SIG-M5 (cell line): Measurements from ENCODE around the gene GRWD1.

ENCODE experiments used
- DNase-seq: peaks from one replicate; lab custom pipeline; 2025; lab: John Stamatoyannopoulos, UW

The GRWD1 gene

GRCh38 chr19:48456864-48457263 is 11.1 kb downstream of the GRWD1 start:
- no peak for DNase-seq

GRCh38 chr19:48458016-48458415 is 12.2 kb downstream of the GRWD1 start:
- no peak for DNase-seq

DNA sequence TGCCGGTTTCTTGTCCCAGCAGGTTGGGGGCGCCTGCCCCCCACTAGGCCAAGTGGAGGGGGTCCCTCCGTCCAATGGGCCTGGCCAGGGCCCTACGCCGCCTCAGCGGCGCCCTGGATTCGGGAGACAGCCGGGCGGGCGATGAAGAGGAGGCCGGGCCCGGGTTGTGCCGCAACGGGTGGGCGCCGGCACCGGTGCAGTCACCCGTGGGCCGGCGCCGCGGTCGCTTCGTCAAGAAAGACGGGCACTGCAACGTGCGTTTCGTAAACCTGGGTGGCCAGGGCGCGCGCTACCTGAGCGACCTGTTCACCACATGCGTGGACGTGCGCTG is 15.8 kb downstream of the GRWD1 start:
- no peak for DNase-seq

DNA sequence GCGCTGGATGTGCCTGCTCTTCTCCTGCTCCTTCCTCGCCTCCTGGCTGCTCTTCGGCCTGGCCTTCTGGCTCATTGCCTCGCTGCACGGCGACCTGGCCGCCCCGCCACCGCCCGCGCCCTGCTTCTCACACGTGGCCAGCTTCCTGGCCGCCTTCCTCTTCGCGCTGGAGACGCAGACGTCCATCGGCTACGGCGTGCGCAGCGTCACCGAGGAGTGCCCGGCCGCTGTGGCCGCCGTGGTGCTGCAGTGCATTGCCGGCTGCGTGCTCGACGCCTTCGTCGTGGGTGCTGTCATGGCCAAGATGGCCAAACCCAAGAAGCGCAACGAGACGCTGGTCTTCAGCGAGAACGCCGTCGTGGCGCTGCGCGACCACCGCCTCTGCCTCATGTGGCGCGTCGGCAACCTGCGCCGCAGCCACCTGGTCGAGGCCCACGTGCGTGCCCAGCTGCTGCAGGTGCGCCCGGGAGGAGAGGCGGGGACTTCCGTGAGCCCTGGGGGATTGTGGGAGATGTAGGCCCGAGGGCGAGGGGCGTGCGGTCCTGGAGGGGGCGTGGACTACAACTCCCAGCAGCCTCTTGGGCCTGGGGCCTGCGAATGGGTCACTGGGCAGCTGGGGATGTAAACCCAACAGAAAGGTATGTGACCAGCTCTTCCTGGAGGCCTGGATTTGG is 16.3 kb downstream of the GRWD1 start:
- DNase-seq: no peak

- no peak for DNase-seq
These were observed 19.4 kb downstream of the GRWD1 start for GRCh38 chr19:48465215-48465614.

- no peak for DNase-seq
These were observed 21.0 kb downstream of the GRWD1 start for GRCh38 chr19:48466561-48467325.

GRCh38 chr19:48468772-48469288 is 23.0 kb downstream of the GRWD1 start:
- DNase-seq: peak; percentile 97

DNA sequence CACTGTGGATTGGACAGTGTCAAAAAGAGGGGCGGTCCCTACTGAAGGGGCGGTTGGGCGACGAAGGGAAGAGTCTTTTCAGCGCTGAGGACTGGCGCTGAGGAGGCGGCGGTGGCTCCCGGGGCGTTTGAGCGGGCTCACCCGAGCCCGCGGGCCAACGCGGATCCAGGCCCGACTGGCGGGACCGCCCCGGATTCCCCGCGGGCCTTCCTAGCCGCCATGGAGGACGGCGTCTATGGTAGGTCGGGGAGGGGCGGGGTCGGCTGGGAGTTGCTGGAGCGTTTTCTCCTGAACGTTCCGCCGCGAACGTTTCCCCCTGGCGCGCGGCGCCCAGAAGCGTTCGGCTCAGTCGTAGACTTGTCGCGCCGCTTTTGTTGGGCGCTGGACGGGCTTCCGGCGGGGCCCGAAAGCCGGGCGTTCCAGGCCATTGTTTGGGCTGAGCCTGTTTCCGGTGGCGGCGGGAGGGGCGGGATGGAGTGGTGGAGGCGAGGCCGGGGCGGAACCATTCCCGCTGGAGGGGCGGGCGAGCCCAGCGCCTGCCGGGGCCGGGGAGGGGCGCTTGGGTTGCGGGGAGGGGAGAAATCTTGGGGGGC is 23.6 kb downstream of the GRWD1 start, which contains the start of gene CYTH2:
TSS of gene CYTH2 (plus strand) at position 81 of the 593 bp plus-strand sequence. CDS start at position 220, 139 bp downstream.
- DNase-seq: no peak

DNA sequence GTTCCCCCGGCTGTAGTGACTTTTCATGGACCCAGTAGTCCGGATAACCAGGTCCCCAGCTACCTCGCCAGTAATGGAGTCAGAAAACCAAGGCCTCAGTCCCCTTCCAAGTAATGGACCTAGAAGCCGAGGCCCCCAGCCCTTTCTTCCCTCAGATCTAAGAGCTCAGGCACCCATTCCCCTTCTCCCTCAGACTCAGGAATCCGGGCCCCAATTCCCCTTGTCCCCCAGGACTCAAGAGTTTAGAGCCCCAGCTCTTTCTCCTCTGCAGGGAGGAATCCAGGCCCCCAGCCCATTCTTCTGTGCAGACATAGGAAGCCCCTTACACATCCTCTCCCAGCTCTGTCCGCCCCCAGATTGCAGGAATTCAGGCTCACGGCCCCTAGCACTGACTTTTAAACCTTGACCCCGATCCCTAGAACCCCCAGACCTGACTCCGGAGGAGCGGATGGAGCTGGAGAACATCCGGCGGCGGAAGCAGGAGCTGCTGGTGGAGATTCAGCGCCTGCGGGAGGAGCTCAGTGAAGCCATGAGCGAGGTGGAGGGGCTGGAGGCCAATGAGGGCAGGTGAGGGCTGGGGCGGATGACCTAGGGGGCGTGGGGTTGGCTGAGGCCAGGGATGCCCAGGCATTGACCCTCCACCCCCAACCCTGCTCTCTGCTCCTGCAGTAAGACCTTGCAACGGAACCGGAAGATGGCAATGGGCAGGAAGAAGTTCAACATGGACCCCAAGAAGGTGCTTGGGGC is 24.3 kb downstream of the GRWD1 start:
- DNase-seq: no peak

GRCh38 chr19:48470856-48471255 is 25.1 kb downstream of the GRWD1 start:
- DNase-seq: no peak

DNA sequence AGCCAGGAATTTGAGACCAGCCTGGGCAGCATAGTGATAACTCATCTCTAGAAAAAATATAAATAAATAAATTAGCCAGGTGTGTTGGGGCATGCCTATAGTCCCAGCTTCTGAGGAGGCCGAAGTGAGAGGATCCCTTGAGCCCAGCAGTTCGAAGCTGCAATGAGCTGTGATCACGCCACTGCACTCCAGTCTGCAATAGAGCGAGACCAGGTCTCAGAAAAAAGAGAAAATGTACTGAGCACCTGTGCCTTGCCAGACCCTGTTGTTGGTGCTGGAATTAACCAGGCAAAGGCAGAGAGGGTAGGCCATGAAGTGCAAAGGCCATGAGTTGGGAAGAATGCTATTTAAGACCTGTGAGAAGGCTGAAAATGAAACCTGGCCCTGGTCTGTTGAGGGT is 26.1 kb downstream of the GRWD1 start:
- no peak for DNase-seq

DNA sequence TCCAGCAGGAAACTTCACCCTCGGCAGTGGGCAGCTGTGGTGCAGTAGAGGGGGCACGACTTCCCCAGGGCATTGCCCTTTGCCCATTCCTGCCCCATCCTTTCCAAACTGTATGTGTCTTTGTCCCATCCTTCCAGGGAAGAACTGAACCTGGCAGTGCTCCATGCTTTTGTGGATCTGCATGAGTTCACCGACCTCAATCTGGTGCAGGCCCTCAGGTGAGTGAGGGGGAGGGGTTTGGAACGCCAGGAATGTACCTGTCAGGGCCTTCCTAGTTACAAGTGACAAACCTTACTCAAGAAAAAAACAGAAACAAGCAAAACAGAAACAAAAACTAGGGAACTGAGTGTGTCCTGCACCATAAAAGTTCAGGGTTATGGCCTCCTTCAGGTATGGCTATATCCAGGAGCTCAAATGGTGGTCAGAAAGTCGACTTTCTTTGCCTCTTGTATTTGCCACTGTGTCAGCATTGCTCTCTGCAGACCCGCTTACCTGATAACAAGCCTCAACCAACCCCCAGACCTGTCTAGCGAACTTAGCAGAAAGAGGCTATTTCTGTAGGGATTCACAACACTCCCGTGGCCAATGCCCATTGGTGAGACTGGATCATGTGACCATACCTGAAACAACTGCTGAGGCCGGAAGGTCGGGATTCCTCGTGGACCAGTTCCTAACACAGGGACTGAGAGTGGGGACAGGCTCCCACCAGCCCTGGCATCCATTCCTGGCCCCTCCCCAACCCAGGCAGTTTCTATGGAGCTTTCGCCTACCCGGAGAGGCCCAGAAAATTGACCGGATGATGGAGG is 27.6 kb downstream of the GRWD1 start:
- no peak for DNase-seq

DNA sequence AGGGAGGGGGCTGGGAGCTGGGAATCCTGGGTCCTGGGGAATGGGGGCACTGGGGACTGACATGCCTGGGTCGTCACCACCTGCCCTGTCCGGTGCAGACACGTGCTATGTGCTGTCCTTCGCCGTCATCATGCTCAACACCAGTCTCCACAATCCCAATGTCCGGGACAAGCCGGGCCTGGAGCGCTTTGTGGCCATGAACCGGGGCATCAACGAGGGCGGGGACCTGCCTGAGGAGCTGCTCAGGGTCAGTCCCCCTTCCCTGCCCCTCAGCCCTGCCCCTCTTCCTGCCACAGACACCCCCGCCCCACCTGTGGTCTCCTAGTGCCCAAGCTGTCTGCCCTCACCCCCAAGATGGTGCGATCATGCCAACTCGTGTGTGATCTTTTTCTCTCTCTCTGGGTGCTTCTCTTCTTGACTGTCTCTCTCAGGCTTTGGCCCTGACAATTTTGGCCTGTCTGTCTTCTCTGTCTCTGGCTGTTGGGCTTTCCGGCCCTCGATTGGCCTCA is 28.4 kb downstream of the GRWD1 start:
- no peak for DNase-seq

DNA sequence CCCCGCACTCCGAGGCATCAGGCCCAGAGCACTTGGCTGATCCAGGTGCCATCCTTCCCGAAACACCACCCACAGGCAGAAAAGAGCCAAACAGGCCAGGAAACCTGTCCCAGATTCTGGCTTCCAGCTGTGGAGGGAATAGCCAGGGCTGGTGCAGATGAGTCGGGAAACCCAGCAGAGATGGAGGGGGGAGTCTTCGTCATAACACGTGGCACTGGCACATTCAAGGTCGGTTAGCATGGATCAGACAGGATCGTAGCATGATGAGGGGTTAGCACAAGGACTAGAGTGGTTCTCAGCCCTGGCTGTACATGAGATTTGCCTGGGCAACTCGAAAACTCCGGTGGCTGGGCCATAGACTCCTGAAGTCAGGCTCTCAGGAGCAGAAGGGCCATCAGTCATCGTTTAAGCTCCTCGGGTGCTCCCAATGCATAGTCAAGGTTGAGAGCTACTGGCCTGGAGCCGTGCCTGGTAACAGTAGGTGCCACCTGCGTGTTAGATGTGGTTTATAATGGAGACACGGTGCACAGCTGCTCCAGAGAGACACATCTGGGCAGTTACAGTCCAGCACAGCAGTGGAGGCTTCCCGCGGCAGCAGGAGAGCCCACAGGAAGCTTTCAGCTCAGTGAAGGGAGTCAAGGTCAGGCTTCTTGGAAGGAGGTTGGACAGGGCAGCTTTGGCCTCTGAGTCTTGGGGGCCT is 29.7 kb downstream of the GRWD1 start:
- no peak for DNase-seq

DNA sequence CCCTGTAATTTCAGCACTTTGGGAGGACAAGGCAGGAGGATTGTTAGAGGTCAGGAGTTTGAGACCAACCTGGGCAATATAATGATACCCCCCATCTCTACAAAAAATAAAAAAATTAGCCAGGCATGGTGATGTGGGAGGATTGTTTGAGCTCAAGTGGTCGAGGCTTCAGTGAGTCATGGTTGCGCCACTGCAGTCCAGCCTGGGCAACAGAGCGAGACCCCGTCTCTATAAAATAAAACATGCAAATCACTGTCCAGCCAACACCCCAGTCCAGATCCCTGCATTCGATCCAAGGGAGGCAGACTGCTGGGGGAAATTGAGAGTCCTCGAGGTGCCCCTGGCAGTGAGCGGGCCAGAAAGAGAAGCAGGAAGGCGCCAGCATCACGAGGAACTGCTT is 30.4 kb downstream of the GRWD1 start:
- no peak for DNase-seq

- no peak for DNase-seq
These were observed 31.4 kb downstream of the GRWD1 start for GRCh38 chr19:48477067-48477685.

GRCh38 chr19:48477698-48478338 is 32.0 kb downstream of the GRWD1 start:
- no peak for DNase-seq

- no peak for DNase-seq
These were observed 32.8 kb downstream of the GRWD1 start for GRCh38 chr19:48478339-48479256.

GRCh38 chr19:48479686-48480085 is 33.9 kb downstream of the GRWD1 start:
- no peak for DNase-seq
